ENCODE data around the gene HOXA2.

- TF ChIP-seq POLR2AphosphoS5 (IDR thresholded peaks at IDR 0.05; ENCODE audit: low read depth, low read length): no peak
- TF ChIP-seq POLR2A (IDR thresholded peaks at IDR 0.05; ENCODE audit: low read depth, low read length): no peak
- TF ChIP-seq TAF1 (IDR thresholded peaks at IDR 0.05; ENCODE audit: borderline replicate concordance, low read depth, low read length): no peak
Measured at GRCh38 chr7:27093184-27093895, 9.1 kb downstream of the HOXA2 start.

Measured in GM12892 (cell line).